Adipocyte (in vitro differentiated cells): ENCODE measurements around the gene OTUB1.
"Not testable (repeated sequence)": the region's sequence is repeated elsewhere in the genome, so short reads cannot be mapped to it uniquely, and the experiment has no call there.

ENCODE experiments used
- DNase-seq: peaks from one replicate; pipeline ENCODE4 v3.0.0-alpha.2; 2015; ENCODE audit warnings: low read depth
- H3K27me3 ChIP-seq: replicated peaks from 2 replicates; pipeline ENCODE4 v1.7.0; 2013; ENCODE audit warnings: mild to moderate bottlenecking, low read length, moderate library complexity; ENCODE audit not compliant: control insufficient read depth, insufficient read depth
- H3K36me3 ChIP-seq: 2 replicates; pipeline ENCODE4 v1.7.0; 2013; ENCODE audit warnings: low read length, mild to moderate bottlenecking, moderate library complexity; ENCODE audit not compliant: control insufficient read depth, insufficient read depth, severe bottlenecking
- H3K4me1 ChIP-seq: 2 replicates; pipeline ENCODE4 v1.7.0; 2013; ENCODE audit warnings: mild to moderate bottlenecking, low read length, moderate library complexity; ENCODE audit not compliant: control insufficient read depth, insufficient read depth
- H3K4me3 ChIP-seq: 2 replicates; pipeline ENCODE4 v1.7.0; 2013; ENCODE audit warnings: mild to moderate bottlenecking, low read length, moderate library complexity
- H3K9ac ChIP-seq: 2 replicates; pipeline ENCODE4 v1.7.0; 2013; ENCODE audit warnings: mild to moderate bottlenecking, low read length, moderate library complexity
- H3K9me3 ChIP-seq: 2 replicates; pipeline ENCODE4 v1.7.0; 2013; ENCODE audit warnings: mild to moderate bottlenecking, low read length, moderate library complexity; ENCODE audit not compliant: control insufficient read depth

The OTUB1 gene

DNA sequence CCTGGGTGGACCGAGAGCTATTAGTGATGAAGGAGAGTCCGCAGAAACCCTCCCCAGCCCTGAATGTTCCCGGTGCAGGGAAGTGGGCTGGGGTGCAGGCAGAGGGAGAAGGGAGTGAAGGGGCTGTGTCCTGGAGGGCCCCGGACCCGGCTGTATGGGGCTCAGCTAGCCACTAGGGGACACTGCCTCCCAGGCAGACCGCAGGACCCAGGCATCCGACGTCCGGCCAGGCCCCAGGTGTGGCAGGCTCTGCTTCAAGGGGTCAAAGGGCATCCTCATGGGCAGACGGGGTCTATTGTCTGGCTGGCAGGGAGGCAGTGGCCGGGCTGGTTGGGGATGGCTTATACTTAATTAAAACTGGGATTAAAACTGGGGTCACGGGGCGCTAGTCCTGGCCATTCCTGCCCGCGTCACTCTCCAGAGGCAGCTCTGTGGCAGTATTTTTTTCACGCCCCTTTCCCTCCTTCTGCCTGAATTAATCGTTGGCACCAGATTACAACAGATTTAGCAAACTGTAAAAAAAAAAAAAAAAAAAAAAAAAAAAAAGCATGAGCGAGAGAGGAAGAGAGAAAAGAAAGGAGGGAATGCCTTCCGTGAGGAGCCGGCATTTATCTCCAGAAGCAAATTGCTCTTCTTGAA is 54.6 kb downstream of the OTUB1 start:
- H3K9ac ChIP-seq = no peak overlapping the region
- H3K27me3 ChIP-seq = peaks cover 11% of the 10 kb centered on the region
- DNase-seq = no peak
- no peaks in the 10 kb centered on the region for H3K9me3 ChIP-seq
- no peaks in the 10 kb centered on the region for H3K4me1 ChIP-seq
- no peaks in the 10 kb centered on the region for H3K36me3 ChIP-seq
- no peak overlapping the region for H3K4me3 ChIP-seq

DNA sequence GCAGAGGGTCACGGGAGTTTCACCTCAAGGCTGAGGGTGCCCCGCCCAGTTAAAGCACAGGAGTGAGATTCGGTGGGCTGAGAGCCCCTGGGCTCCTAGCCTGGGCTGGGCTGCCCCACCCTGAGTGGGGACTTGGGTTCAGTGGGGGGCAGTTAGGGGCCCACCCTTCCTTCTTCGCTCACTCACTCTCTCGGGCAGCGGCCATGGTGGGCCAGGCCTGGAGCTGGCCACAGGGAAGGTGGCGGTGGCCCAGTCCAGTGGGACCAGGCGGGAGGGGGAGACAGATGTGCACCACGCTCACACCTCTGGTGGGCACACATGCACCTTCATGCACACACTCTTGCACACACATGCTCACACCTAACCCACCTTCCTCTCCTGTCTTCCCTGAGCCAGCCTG is 55.6 kb downstream of the OTUB1 start:
- H3K9me3 ChIP-seq = no peaks in the 10 kb centered on the region
- no peak overlapping the region for H3K9ac ChIP-seq
- peaks cover 13% of the 10 kb centered on the region for H3K27me3 ChIP-seq
- H3K4me1 ChIP-seq = no peaks in the 10 kb centered on the region
- H3K4me3 ChIP-seq = no peak overlapping the region
- no peaks in the 10 kb centered on the region for H3K36me3 ChIP-seq
- DNase-seq = no peak

DNA sequence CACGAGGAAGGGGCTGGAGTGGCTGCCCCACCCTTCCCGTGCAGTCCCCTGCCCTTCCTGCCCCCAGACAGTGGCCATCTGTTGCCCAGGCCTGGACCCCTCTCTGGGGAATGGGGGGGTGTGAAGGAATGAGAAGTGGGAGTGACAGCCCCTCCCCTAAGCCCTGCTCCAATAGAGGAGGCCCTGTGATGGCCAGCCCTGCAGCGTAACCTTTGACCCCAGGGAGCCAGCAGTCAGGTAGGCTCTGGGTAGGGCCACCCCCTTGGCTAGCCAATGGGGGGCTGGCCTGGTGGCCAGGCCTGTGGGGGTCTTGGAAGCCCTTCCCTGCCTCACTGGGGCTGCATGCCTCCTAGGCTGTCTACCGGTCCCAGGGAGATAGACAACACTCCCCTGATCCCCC is 56.1 kb downstream of the OTUB1 start:
- no peak for DNase-seq
- Histone ChIP-seq H3K9me3 (no peaks in the 10 kb centered on the region), H3K4me1 (no peaks in the 10 kb centered on the region), H3K9ac (no peak overlapping the region), H3K36me3 (no peaks in the 10 kb centered on the region), H3K27me3 (peaks cover 13% of the 10 kb centered on the region), H3K4me3 (no peak overlapping the region)

DNA sequence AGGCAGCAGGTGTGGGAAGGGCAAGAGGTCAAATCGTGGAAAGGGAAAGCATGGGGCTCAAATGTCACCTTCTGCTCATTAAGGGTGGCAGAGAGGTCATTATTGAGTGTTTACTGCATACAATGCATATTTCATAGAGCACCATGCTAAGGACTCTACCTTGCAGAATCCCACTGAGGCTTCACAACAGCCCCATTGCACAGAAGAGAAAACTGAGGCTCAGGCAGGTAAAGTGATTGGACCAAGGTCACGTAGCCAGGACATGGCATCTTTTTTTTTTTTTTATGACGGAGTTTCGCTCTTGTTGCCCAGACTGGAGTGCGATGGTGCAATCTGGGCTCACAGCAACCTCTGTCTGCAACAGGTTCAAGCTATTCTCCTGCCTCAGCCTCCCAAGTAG is 57.3 kb downstream of the OTUB1 start:
- H3K4me3 ChIP-seq = no peak overlapping the region
- no peaks in the 10 kb centered on the region for H3K36me3 ChIP-seq
- no peaks in the 10 kb centered on the region for H3K9me3 ChIP-seq
- H3K27me3 ChIP-seq = peaks cover 13% of the 10 kb centered on the region
- DNase-seq = no peak
- H3K4me1 ChIP-seq = no peaks in the 10 kb centered on the region
- H3K9ac ChIP-seq = no peak overlapping the region

DNA sequence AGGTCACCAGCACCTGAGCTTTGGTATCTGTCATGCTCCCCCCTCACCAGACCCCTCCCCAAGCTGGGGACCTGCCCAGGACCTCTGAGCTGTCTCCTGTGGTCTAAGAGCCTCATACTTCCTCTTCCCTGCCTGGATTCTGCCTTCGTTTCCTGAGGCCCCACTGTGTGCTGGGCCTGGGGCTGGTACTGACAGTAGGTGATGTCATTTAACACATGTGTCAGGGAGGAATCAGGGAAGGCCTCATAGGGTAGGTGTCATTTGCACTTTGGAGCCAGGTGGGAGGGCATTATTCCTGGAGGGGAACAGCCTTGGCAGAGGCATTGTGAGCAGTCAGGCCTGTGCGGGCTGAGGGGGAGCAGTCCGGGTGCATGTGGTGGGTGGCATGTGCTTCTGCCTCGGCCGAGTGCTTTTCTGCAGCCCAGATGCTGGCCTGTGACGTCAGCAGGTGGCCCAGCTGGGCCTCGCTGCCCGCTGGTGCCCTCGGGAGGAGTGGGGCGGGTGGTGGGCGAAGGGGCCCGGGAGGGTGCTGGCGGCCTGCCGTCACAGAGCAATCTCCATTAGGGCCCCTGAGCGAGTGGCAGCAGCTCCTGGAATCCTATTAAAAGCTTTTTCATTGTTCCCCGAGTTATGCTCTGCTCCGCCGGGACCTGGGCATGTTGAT is 58.6 kb downstream of the OTUB1 start:
- Histone ChIP-seq H3K9ac (no peak overlapping the region), H3K27me3 (peaks cover 13% of the 10 kb centered on the region), H3K4me1 (no peaks in the 10 kb centered on the region), H3K4me3 (no peak overlapping the region), H3K9me3 (no peaks in the 10 kb centered on the region), H3K36me3 (no peaks in the 10 kb centered on the region)
- no peak for DNase-seq

DNA sequence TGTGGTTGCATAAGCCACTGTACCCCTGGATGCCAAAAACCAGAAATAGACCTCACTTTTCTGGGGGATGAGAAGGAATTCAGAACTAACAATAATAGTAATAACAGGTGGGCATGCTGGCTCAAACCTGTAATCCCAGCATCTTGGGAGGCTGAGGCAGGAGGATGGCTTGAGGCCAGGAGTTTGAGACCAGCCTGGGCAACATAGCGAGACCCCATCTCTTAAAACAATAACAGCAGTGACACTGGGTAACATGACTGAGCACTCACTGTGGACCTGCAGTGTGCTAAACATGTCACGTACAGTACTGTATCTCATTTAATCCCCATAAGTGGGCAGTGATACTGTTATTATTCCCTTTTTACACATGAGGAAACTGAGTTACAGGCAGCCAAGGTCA is 59.5 kb downstream of the OTUB1 start:
- DNase-seq = no peak
- Histone ChIP-seq H3K9ac (no peak overlapping the region), H3K4me3 (no peak overlapping the region), H3K36me3 (no peaks in the 10 kb centered on the region), H3K4me1 (no peaks in the 10 kb centered on the region), H3K9me3 (no peaks in the 10 kb centered on the region), H3K27me3 (peaks cover 13% of the 10 kb centered on the region)

DNA sequence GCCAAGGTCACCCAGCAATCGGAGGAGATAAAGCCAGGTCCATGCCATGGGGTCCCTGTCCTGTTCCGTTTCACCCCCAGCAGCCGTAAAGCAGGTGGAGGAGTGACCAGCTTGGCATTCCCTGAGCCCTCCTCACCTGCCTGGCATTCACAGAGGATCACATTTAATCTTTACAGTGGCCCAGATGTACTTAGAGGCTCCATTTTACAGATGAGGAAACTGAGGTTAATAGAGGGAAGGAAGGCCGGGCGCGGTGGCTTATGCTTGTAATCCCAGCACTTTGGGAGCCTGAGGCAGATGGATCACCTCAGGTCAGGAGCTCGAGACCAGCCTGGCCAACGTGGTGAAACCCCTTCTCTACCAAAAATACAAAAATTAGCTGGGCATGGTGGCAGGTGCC is 61.1 kb downstream of the OTUB1 start:
- H3K4me1 ChIP-seq, H3K27me3 ChIP-seq, H3K9me3 ChIP-seq, H3K36me3 ChIP-seq, H3K9ac ChIP-seq, DNase-seq, H3K4me3 ChIP-seq: not testable (repeated sequence)
